SK-N-SH treated with all-trans-retinoic acid at 6 μM for 48 hours (cell line): Measurements from ENCODE around the gene TICRR.

ENCODE experiments used
- PPARA ChIP-seq: fragments of 250-450 bp; sonication (Bioruptor Pico); IDR thresholded peaks from 2 replicates; pipeline ENCODE4 v1.5.0; 2020; ENCODE audit warnings: mild to moderate bottlenecking, borderline replicate concordance
- RARB ChIP-seq: fragments of 250-450 bp; sonication (Bioruptor Pico); IDR thresholded peaks from 2 replicates; pipeline ENCODE4 v1.8.0; 2021; ENCODE audit warnings: mild to moderate bottlenecking, moderate library complexity
- TSHZ2 ChIP-seq: fragments of 250-450 bp; sonication (Bioruptor Pico); IDR thresholded peaks from 2 replicates; pipeline ENCODE4 v1.5.0; 2020; ENCODE audit warnings: mild to moderate bottlenecking, moderate library complexity

- TF ChIP-seq RARB (CRISPR knock-in tag) = no peak
- no peak for TF ChIP-seq PPARA (CRISPR knock-in tag)
- TF ChIP-seq TSHZ2 (CRISPR knock-in tag) = no peak
Measured at GRCh38 chr15:89616228-89616627, 41.0 kb downstream of the TICRR start.
